GM12873 (cell line): Measurements from ENCODE around the gene PLSCR5.

Source experiments
- CTCF ChIP-seq: IDR thresholded peaks from 2 replicates; pipeline ENCODE4 v1.5.1; 2012; ENCODE audit warnings: low read depth, mild to moderate bottlenecking, moderate library complexity, low read length, control low read depth; ENCODE audit not compliant: insufficient read depth; ENCODE audit errors: missing control alignments

The PLSCR5 gene

GRCh38 chr3:146637871-146638270 is 32.7 kb upstream of the PLSCR5 start:
- no peak for TF ChIP-seq CTCF

- no peak for TF ChIP-seq CTCF
Measured at GRCh38 chr3:146636881-146637280, 31.7 kb upstream of the PLSCR5 start.

GRCh38 chr3:146634346-146634745 is 29.2 kb upstream of the PLSCR5 start:
- TF ChIP-seq CTCF = no peak

GRCh38 chr3:146628671-146629070 is 23.5 kb upstream of the PLSCR5 start:
- TF ChIP-seq CTCF = no peak

- TF ChIP-seq CTCF = no peak
Measured at GRCh38 chr3:146626403-146627122, 21.4 kb upstream of the PLSCR5 start.

- TF ChIP-seq CTCF = no peak
Measured at GRCh38 chr3:146625186-146625775, 20.1 kb upstream of the PLSCR5 start.

- TF ChIP-seq CTCF = no peak
Measured at GRCh38 chr3:146621723-146622122, 16.6 kb upstream of the PLSCR5 start.
